Vagina (tissue), 2 donors: ENCODE data around the gene FAM20A. TPM values are rescaled to one million over a fixed set of nuclear protein-coding genes. Genes with fewer than 3 reads are reported as not detected.

Source experiments
- DNase-seq, 2 donors: peaks; one replicate each; pipeline ENCODE4 v3.0.0-alpha.2; 2017; ENCODE audit errors: extremely low spot score in 2 of 2
- H3K27ac ChIP-seq: fragments of 200-600 bp; sonication (generic); one replicate; pipeline ENCODE4 v1.5.1; 2019
- H3K27me3 ChIP-seq: fragments of 200-600 bp; sonication (generic); one replicate; pipeline ENCODE4 v1.5.1; 2019
- H3K36me3 ChIP-seq, 2 donors: fragments of 200-600 bp; sonication (generic); one replicate each; pipeline ENCODE4 v1.5.1; 2017 to 2019
- H3K4me1 ChIP-seq: fragments of 200-600 bp; sonication (generic); one replicate; pipeline ENCODE4 v1.5.1; 2019
- H3K4me3 ChIP-seq, 2 donors: fragments of 200-600 bp; sonication (generic); 1 replicate in 1 of 2; 2 replicates in 1 of 2; pipeline ENCODE4 v1.5.1; 2016 to 2019
- H3K9me3 ChIP-seq: fragments of 200-600 bp; sonication (generic); one replicate; pipeline ENCODE4 v1.5.1; 2019
- CTCF ChIP-seq, 3 experiments: fragments of 450-650 bp in 2 of 3; fragments of 200-600 bp in 1 of 3; sonication (generic) in 1 of 3; IDR thresholded peaks; one replicate each; pipeline ENCODE4 v1.5.1; 2017 to 2019; ENCODE audit warnings: antibody characterized with exemption in 3 of 3, mild to moderate bottlenecking in 2 of 3, moderate library complexity in 2 of 3
- POLR2A ChIP-seq, 2 donors: fragments of 450-650 bp; IDR thresholded peaks; one replicate each; pipeline ENCODE4 v1.6.1; 2017; ENCODE audit warnings: antibody characterized with exemption in 2 of 2, mild to moderate bottlenecking in 2 of 2, moderate library complexity in 2 of 2
- POLR2AphosphoS5 ChIP-seq, 2 donors: sonication (generic); formaldehyde crosslinking; IDR thresholded peaks; one replicate each; pipeline ENCODE4 v1.9.0; 2017; ENCODE audit warnings: antibody characterized with exemption in 2 of 2, mild to moderate bottlenecking in 2 of 2, low read depth in 1 of 2; ENCODE audit not compliant: insufficient read depth in 1 of 2
- intact Hi-C: fragments of 100-400 bp; cut with DNase I; formaldehyde crosslinking; loops from one replicate; pipeline ENCODE4 v1.15.1; 2023
- total RNA-seq: library from RNA; depleted of rRNA; stranded (reverse); fragments of >200 nt; gene quantifications from one replicate; pipeline ENCODE4 v1.2.3, GENCODE V29; 2016

Gene FAM20A
- total RNA-seq, 1 donor from 2014 or later, result 16.2 TPM

GRCh38 chr17:68592682-68593641, 8.2 kb downstream of the FAM20A start:
- intact Hi-C loops, result no loop called here
- Histone ChIP-seq H3K27me3 (no peaks in the 10 kb centered on the region), H3K36me3 (no peaks in the 10 kb centered on the region), H3K9me3 (no peaks in the 10 kb centered on the region), H3K27ac (peak overlapping the region; percentile 44), H3K4me3 (no peak overlapping the region), H3K4me1 (peaks cover 74% of the 10 kb centered on the region)
- DNase-seq, result peak in 1 of 2 donors; percentile 93
- TF ChIP-seq POLR2A (IDR thresholded peaks at IDR 0.05) (no peak), POLR2AphosphoS5 (IDR thresholded peaks at IDR 0.05; ENCODE audit: insufficient read depth in 1 of 2, low read depth in 1 of 2) (peak in 1 of 2 donors; percentile 15)

- Histone ChIP-seq H3K27me3 (no peaks in the 10 kb centered on the region), H3K36me3 (no peaks in the 10 kb centered on the region), H3K4me3 (no peak overlapping the region), H3K9me3 (no peaks in the 10 kb centered on the region), H3K4me1 (peaks cover 65% of the 10 kb centered on the region), H3K27ac (peak overlapping the region; percentile 46)
- no peak for DNase-seq
- no peak for TF ChIP-seq POLR2A (IDR thresholded peaks at IDR 0.05)
- no peak for TF ChIP-seq POLR2AphosphoS5 (IDR thresholded peaks at IDR 0.05; ENCODE audit: insufficient read depth in 1 of 2, low read depth in 1 of 2)
- TF ChIP-seq CTCF (IDR thresholded peaks at IDR 0.05), result no peak
- intact Hi-C loops, result no loop called here
Measured at GRCh38 chr17:68592009-68592408, 9.2 kb downstream of the FAM20A start.

GRCh38 chr17:68591583-68591982, 9.6 kb downstream of the FAM20A start:
- DNase-seq, result peak in 1 of 2 donors; percentile 64
- H3K4me1 ChIP-seq, result peaks cover 61% of the 10 kb centered on the region
- H3K27me3 ChIP-seq, result no peaks in the 10 kb centered on the region
- H3K9me3 ChIP-seq, result no peaks in the 10 kb centered on the region
- no peak overlapping the region for H3K4me3 ChIP-seq
- intact Hi-C loops, result no loop called here
- H3K27ac ChIP-seq, result peak overlapping the region; percentile 46
- H3K36me3 ChIP-seq, result no peaks in the 10 kb centered on the region
- no peak for TF ChIP-seq CTCF (IDR thresholded peaks at IDR 0.05)
- no peak for TF ChIP-seq POLR2A (IDR thresholded peaks at IDR 0.05)
- TF ChIP-seq POLR2AphosphoS5 (IDR thresholded peaks at IDR 0.05; ENCODE audit: insufficient read depth in 1 of 2, low read depth in 1 of 2), result no peak

- DNase-seq, result peak in 1 of 2 donors; percentile 52
- Histone ChIP-seq H3K4me3 (no peak overlapping the region), H3K36me3 (no peaks in the 10 kb centered on the region), H3K9me3 (no peaks in the 10 kb centered on the region), H3K27me3 (no peaks in the 10 kb centered on the region), H3K27ac (no peak overlapping the region), H3K4me1 (peaks cover 54% of the 10 kb centered on the region)
- intact Hi-C loops, result no loop called here
- no peak for TF ChIP-seq CTCF (IDR thresholded peaks at IDR 0.05)
Measured at GRCh38 chr17:68589086-68589485, 12.1 kb downstream of the FAM20A start.

- Histone ChIP-seq H3K4me3 (no peak overlapping the region), H3K27me3 (no peaks in the 10 kb centered on the region), H3K27ac (no peak overlapping the region), H3K9me3 (no peaks in the 10 kb centered on the region), H3K4me1 (peaks cover 48% of the 10 kb centered on the region), H3K36me3 (no peaks in the 10 kb centered on the region)
- TF ChIP-seq POLR2AphosphoS5 (IDR thresholded peaks at IDR 0.05; ENCODE audit: insufficient read depth in 1 of 2, low read depth in 1 of 2) (no peak), POLR2A (IDR thresholded peaks at IDR 0.05) (no peak), CTCF (IDR thresholded peaks at IDR 0.05) (no peak)
- intact Hi-C loops, result no loop called here
- no peak for DNase-seq
Measured at GRCh38 chr17:68588362-68588761, 12.8 kb downstream of the FAM20A start.
